ENCODE measurements around the gene SCD.

DNA sequence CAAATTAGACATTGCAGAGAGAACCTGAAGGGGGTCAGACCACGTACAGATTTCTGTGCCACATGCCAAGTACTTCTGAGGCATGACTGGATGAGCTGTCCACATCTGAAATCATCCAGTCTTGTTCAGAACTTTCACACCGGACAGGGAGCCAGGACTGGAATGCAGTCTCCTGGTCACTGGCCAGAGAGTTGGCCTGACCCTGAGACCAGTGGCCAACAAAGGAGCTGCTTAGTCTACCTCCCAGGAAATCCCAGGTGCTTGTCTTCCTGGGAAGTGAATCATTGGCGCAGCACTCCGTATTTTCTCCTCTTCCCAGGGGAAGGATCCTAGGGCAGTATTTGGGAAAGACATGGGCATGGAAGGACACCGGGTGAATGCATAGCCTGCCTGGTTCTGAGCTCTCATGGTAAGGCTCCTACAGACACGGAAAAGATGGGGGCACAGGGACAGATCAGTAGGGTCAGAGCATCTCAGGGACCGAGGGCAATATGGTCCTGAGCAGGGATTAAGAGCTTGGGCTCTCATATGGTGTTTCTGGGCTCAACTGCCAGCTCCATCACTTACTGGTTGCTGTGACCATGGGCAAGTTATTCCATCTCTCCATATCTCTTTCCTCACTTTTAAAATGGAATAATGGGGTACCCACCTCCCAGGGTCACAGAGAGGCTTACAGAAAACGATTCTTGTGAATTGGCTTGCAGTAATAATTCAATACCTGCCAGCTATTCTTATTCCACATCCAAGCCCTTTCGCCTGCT lies 1.3 kb upstream of the SCD start:
- TF ChIP-seq EZH2 (IDR thresholded peaks at IDR 0.05; ENCODE audit: borderline replicate concordance, low read length), result no peak
- TF ChIP-seq, protein P1, sequence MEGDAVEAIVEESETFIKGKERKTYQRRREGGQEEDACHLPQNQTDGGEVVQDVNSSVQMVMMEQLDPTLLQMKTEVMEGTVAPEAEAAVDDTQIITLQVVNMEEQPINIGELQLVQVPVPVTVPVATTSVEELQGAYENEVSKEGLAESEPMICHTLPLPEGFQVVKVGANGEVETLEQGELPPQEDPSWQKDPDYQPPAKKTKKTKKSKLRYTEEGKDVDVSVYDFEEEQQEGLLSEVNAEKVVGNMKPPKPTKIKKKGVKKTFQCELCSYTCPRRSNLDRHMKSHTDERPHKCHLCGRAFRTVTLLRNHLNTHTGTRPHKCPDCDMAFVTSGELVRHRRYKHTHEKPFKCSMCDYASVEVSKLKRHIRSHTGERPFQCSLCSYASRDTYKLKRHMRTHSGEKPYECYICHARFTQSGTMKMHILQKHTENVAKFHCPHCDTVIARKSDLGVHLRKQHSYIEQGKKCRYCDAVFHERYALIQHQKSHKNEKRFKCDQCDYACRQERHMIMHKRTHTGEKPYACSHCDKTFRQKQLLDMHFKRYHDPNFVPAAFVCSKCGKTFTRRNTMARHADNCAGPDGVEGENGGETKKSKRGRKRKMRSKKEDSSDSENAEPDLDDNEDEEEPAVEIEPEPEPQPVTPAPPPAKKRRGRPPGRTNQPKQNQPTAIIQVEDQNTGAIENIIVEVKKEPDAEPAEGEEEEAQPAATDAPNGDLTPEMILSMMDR (conservative IDR thresholded peaks at IDR 0.05 in 1 of 2, IDR thresholded peaks at IDR 0.05 in 1 of 2; ENCODE audit: extremely low read depth in 1 of 2, insufficient read depth in 1 of 2, low read depth in 1 of 2, low read length in 2 of 2), result no peak
